ENCODE measurements around the gene DIP2C. TPM values are rescaled to one million over a fixed set of nuclear protein-coding genes. Genes with fewer than 3 reads are reported as not detected.

Gene DIP2C
- total RNA-seq, 2 donors from 2014 or later, result 13.0 to 13.7 TPM

GRCh38 chr10:692682-693351 is 3.3 kb upstream of the DIP2C start:
- H3K27me3 ChIP-seq (ENCODE audit: control insufficient read depth, insufficient read depth, low read length, poor library complexity, severe bottlenecking), result no peaks in the 10 kb centered on the region
- no peak for TF ChIP-seq CTCF (conservative IDR thresholded peaks at IDR 0.05)
- no peak overlapping the region for H3K9ac ChIP-seq (ENCODE audit: extremely low read depth, low read length, poor library complexity, severe bottlenecking)
- no peak overlapping the region for H3K4me3 ChIP-seq (ENCODE audit: low read length)
- H3K9me3 Mint-ChIP-seq, result no peaks in the 10 kb centered on the region
- no peak overlapping the region for H3K4me3 Mint-ChIP-seq
- H3K27ac ChIP-seq (ENCODE audit: low read depth, low read length), result no peak overlapping the region
- peak overlapping the region; percentile 16 for H3K27ac Mint-ChIP-seq
- H3K27me3 Mint-ChIP-seq (ENCODE audit: insufficient read depth), result peaks cover 15% of the 10 kb centered on the region
- peaks cover 30% of the 10 kb centered on the region for H3K4me1 Mint-ChIP-seq
- H3K36me3 Mint-ChIP-seq (ENCODE audit: low read depth), result no peaks in the 10 kb centered on the region
- H3K9me3 ChIP-seq (ENCODE audit: control insufficient read depth, low read length), result no peaks in the 10 kb centered on the region
- H3K4me1 ChIP-seq (ENCODE audit: control insufficient read depth, insufficient read depth, low read length), result peaks cover 13% of the 10 kb centered on the region
- WGBS, 2 experiments (ENCODE audit: insufficient coverage in 1 of 2, insufficient read length in 1 of 2), result 86 to 89% methylated on average over 6 to 12 of the region's 12 CpGs
- H3K36me3 ChIP-seq (ENCODE audit: control insufficient read depth, insufficient read depth, low read length), result no peaks in the 10 kb centered on the region
- DNase-seq, result no peak

- peaks cover 13% of the 10 kb centered on the region for H3K4me1 ChIP-seq (ENCODE audit: control insufficient read depth, insufficient read depth, low read length)
- Mint-ChIP-seq H3K36me3 (ENCODE audit: low read depth) (peaks cover 2% of the 10 kb centered on the region), H3K4me3 (peak overlapping the region; percentile 66), H3K4me1 (peaks cover 31% of the 10 kb centered on the region), H3K27ac (no peak overlapping the region), H3K9me3 (no peaks in the 10 kb centered on the region), H3K27me3 (ENCODE audit: insufficient read depth) (peaks cover 15% of the 10 kb centered on the region)
- no peak overlapping the region for H3K27ac ChIP-seq (ENCODE audit: low read depth, low read length)
- H3K9me3 ChIP-seq (ENCODE audit: control insufficient read depth, low read length), result no peaks in the 10 kb centered on the region
- DNase-seq, result no peak
- no peak overlapping the region for H3K4me3 ChIP-seq (ENCODE audit: low read length)
- H3K36me3 ChIP-seq (ENCODE audit: control insufficient read depth, insufficient read depth, low read length), result no peaks in the 10 kb centered on the region
- no peak for TF ChIP-seq CTCF (conservative IDR thresholded peaks at IDR 0.05)
- no peak overlapping the region for H3K9ac ChIP-seq (ENCODE audit: extremely low read depth, low read length, poor library complexity, severe bottlenecking)
- 96 to 97% methylated on average over 16 to 18 of the region's 18 CpGs for WGBS, 2 experiments (ENCODE audit: insufficient coverage in 1 of 2, insufficient read length in 1 of 2)
- no peaks in the 10 kb centered on the region for H3K27me3 ChIP-seq (ENCODE audit: control insufficient read depth, insufficient read depth, low read length, poor library complexity, severe bottlenecking)
Measured at GRCh38 chr10:691216-691615, 1.7 kb upstream of the DIP2C start.

- peak overlapping the region; percentile 79 for H3K27ac ChIP-seq (ENCODE audit: low read depth, low read length)
- Mint-ChIP-seq H3K27ac (no peak overlapping the region), H3K36me3 (ENCODE audit: low read depth) (peaks cover 2% of the 10 kb centered on the region), H3K9me3 (no peaks in the 10 kb centered on the region), H3K27me3 (ENCODE audit: insufficient read depth) (peaks cover 15% of the 10 kb centered on the region), H3K4me1 (peaks cover 31% of the 10 kb centered on the region), H3K4me3 (peak overlapping the region; percentile 66)
- no peaks in the 10 kb centered on the region for H3K27me3 ChIP-seq (ENCODE audit: control insufficient read depth, insufficient read depth, low read length, poor library complexity, severe bottlenecking)
- H3K36me3 ChIP-seq (ENCODE audit: control insufficient read depth, insufficient read depth, low read length), result no peaks in the 10 kb centered on the region
- DNase-seq, result no peak
- H3K9me3 ChIP-seq (ENCODE audit: control insufficient read depth, low read length), result no peaks in the 10 kb centered on the region
- H3K9ac ChIP-seq (ENCODE audit: extremely low read depth, low read length, poor library complexity, severe bottlenecking), result no peak overlapping the region
- H3K4me3 ChIP-seq (ENCODE audit: low read length), result peak overlapping the region; percentile 76
- H3K4me1 ChIP-seq (ENCODE audit: control insufficient read depth, insufficient read depth, low read length), result peaks cover 13% of the 10 kb centered on the region
- no peak for TF ChIP-seq CTCF (conservative IDR thresholded peaks at IDR 0.05)
- WGBS, 2 experiments (ENCODE audit: insufficient coverage in 1 of 2, insufficient read length in 1 of 2), result 86 to 92% methylated on average over 19 to 26 of the region's 32 CpGs
Measured at GRCh38 chr10:690372-691161, 1.1 kb upstream of the DIP2C start.
